Measurements from ENCODE around the gene GNAZ.

The GNAZ gene

GRCh38 chr22:23147617-23148387, 77.5 kb downstream of the GNAZ start:
- in situ Hi-C loops (cut with MboI; ENCODE audit: low sequenced_read_pairs), result loop anchor here (25.0 kb wide), 1 partner anchor 336 kb away; no protein-coding TSS in a partner anchor

- in situ Hi-C loops (cut with MboI; ENCODE audit: low sequenced_read_pairs), result loop anchor here (25.0 kb wide), 1 partner anchor 337 kb away; no protein-coding TSS in a partner anchor
Measured at GRCh38 chr22:23149743-23150238, 79.5 kb downstream of the GNAZ start.

GRCh38 chr22:23150762-23151161, 80.4 kb downstream of the GNAZ start:
- in situ Hi-C loops (cut with MboI; ENCODE audit: low sequenced_read_pairs), result no loop called here

- in situ Hi-C loops (cut with MboI; ENCODE audit: low sequenced_read_pairs), result no loop called here
Measured at GRCh38 chr22:23151827-23152226, 81.5 kb downstream of the GNAZ start.

- in situ Hi-C loops (cut with MboI; ENCODE audit: low sequenced_read_pairs), result no loop called here
Measured at GRCh38 chr22:23152238-23153114, 82.2 kb downstream of the GNAZ start.

GRCh38 chr22:23153994-23154393, 83.7 kb downstream of the GNAZ start:
- in situ Hi-C loops (cut with MboI; ENCODE audit: low sequenced_read_pairs), result no loop called here

- in situ Hi-C loops (cut with MboI; ENCODE audit: low sequenced_read_pairs), result no loop called here
Measured at GRCh38 chr22:23154461-23154860, 84.1 kb downstream of the GNAZ start.

- in situ Hi-C loops (cut with MboI; ENCODE audit: low sequenced_read_pairs), result no loop called here
Measured at GRCh38 chr22:23155143-23155542, 84.8 kb downstream of the GNAZ start.

GRCh38 chr22:23155831-23156230, 85.5 kb downstream of the GNAZ start:
- in situ Hi-C loops (cut with MboI; ENCODE audit: low sequenced_read_pairs), result no loop called here

GRCh38 chr22:23156286-23156685, 86.0 kb downstream of the GNAZ start:
- in situ Hi-C loops (cut with MboI; ENCODE audit: low sequenced_read_pairs), result no loop called here

- in situ Hi-C loops (cut with MboI; ENCODE audit: low sequenced_read_pairs), result no loop called here
Measured at GRCh38 chr22:23157560-23158515, 87.5 kb downstream of the GNAZ start.

- in situ Hi-C loops (cut with MboI; ENCODE audit: low sequenced_read_pairs), result no loop called here
Measured at GRCh38 chr22:23158516-23159290, 88.4 kb downstream of the GNAZ start.

GRCh38 chr22:23159291-23159630, 88.9 kb downstream of the GNAZ start:
- in situ Hi-C loops (cut with MboI; ENCODE audit: low sequenced_read_pairs), result no loop called here

GRCh38 chr22:23161029-23161428, 90.7 kb downstream of the GNAZ start:
- in situ Hi-C loops (cut with MboI; ENCODE audit: low sequenced_read_pairs), result no loop called here

- in situ Hi-C loops (cut with MboI; ENCODE audit: low sequenced_read_pairs), result no loop called here
Measured at GRCh38 chr22:23161574-23161973, 91.3 kb downstream of the GNAZ start.

GRCh38 chr22:23163665-23164064, 93.3 kb downstream of the GNAZ start:
- in situ Hi-C loops (cut with MboI; ENCODE audit: low sequenced_read_pairs), result no loop called here

- in situ Hi-C loops (cut with MboI; ENCODE audit: low sequenced_read_pairs), result no loop called here
Measured at GRCh38 chr22:23164091-23164490, 93.8 kb downstream of the GNAZ start.

GRCh38 chr22:23166042-23166831, 95.9 kb downstream of the GNAZ start:
- in situ Hi-C loops (cut with MboI; ENCODE audit: low sequenced_read_pairs), result no loop called here

Measured in HL-60/S4 treated with phorbol 12-myristate 13-acetate at 8.2 ng/mL for 4 days and 3 days (cell line).